ENCODE data around the gene GJB4.

- TF ChIP-seq CTCF (IDR thresholded peaks at IDR 0.05) = no peak
- TF ChIP-seq EHMT2 (IDR thresholded peaks at IDR 0.05; ENCODE audit: low read depth) = no peak
- no peak for TF ChIP-seq RAD21 (conservative IDR thresholded peaks at IDR 0.05 in 1 of 2, IDR thresholded peaks at IDR 0.05 in 1 of 2)
- no peak for TF ChIP-seq HES2 (IDR thresholded peaks at IDR 0.05)
- TF ChIP-seq SREBF2 (IDR thresholded peaks at IDR 0.05) = no peak
- TF ChIP-seq PHF8 (IDR thresholded peaks at IDR 0.05; ENCODE audit: borderline replicate concordance, low read depth) = no peak
- TF ChIP-seq POLR2A (IDR thresholded peaks at IDR 0.05; ENCODE audit: low read length) = no peak
- TF ChIP-seq CHD2 (IDR thresholded peaks at IDR 0.05; ENCODE audit: low read length, partially characterized antibody) = no peak
- no peak for TF ChIP-seq RFX5 (IDR thresholded peaks at IDR 0.05)
- no peak for TF ChIP-seq ELK1 (IDR thresholded peaks at IDR 0.05; ENCODE audit: low read depth, low read length)
- TF ChIP-seq ESRRA (IDR thresholded peaks at IDR 0.05; ENCODE audit: borderline replicate concordance, low read length) = no peak
Measured at GRCh38 chr1:34781071-34781843, 21.7 kb downstream of the GJB4 start, which contains the start of gene GJB3.

Measured in A549 (cell line).